GM19455 (cell line): Measurements from ENCODE around the gene GRAMD1B.
"Not testable (repeated sequence)": the region's sequence is repeated elsewhere in the genome, so short reads cannot be mapped to it uniquely, and the experiment has no call there.

Source experiments
- ATAC-seq: cut with Tn5 transposase; IDR thresholded peaks from one replicate; pipeline ENCODE4 v1.9.1; 2021; ENCODE audit not compliant: unreplicated experiment

Gene GRAMD1B

DNA sequence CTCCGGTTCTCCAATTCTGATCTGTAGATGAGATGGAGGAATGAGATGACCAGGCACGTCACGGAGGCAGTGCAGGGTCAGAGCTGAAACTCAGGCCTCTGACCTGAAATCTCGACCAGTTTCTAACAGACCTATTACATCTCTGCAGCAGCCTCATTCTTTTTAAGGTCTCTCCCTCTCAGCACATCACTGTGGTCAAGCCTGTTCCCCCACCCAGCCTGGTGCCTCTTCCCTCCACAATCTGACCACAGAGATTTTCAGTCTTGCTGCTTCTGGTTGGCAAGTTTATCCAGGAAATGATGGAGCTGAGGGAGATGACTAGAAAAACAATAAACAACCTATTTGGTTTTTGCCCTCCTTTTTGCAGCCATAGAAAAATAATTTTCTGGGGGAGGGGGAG is 9.5 kb downstream of the GRAMD1B start:
- ATAC-seq, result no peak

GRCh38 chr11:123441161-123441560 is 11.1 kb downstream of the GRAMD1B start:
- ATAC-seq, result no peak

- ATAC-seq, result no peak
Observed at GRCh38 chr11:123443851-123444623, 14.0 kb downstream of the GRAMD1B start.

DNA sequence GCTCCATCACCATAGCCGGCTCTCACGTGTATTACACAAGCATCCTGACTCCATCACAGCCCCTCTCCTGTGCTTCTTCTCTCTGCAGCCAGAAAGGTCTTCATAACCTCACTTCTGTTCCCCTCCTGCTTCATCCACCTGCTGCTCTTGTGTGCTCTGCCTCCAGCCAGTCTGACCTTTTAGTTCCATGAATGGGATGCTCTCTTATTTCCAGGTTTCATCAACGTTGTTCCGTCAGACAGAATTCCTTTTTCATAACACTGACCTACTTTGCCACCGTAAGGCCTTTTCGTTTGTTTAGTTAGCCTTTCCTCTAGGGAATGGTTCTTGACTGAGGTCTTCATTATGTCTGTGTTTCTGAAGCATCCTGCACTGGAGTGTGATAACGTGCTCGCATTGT is 18.8 kb downstream of the GRAMD1B start:
- no peak for ATAC-seq

GRCh38 chr11:123449436-123449835 is 19.4 kb downstream of the GRAMD1B start:
- no peak for ATAC-seq

DNA sequence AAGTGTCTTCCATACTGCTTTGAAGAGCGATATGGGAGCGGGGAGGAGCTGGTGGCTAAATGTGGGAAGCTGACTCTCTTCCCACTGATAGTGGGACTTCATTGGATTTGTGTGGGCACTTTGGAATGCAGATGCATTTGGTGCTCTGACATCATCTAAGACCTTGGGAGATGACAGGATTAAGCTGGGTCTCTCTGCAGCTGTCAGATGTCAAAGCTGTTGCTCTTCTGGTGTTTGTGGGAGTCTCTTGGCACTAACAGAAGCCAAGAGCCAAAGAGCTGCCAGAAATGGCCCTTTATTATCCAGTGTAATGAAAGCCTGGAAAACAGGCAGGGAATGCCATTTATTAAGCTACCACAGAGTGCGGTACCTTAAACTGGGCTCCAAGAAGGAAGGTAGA is 20.6 kb downstream of the GRAMD1B start:
- no peak for ATAC-seq

DNA sequence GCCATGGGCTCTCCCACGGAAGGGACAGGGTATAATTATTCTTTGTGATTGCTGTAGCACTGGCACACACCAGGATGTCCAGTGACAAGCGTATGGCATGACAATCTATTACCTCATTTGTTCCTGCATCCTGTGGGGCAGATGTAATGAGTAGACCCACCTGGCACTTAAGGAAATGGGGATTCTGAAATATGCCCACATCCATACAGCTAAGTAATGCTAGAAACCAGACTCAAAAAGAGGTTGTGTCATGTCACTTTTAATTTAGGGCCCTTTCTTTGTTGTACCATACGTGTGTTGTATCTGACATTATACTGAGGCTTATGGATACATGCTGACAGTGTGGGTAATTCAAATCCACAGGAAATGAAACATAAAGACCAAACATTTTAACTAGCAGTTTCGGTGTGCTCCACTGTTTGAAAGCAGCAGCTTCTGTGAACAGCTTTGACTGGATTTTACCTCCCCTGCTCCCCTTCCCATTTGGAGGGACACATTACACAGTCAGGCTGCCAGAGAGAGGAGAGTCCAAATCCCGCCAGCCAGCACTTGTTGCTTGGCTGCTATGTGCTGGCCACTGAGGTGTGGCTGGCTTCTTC is 21.2 kb downstream of the GRAMD1B start:
- no peak for ATAC-seq

DNA sequence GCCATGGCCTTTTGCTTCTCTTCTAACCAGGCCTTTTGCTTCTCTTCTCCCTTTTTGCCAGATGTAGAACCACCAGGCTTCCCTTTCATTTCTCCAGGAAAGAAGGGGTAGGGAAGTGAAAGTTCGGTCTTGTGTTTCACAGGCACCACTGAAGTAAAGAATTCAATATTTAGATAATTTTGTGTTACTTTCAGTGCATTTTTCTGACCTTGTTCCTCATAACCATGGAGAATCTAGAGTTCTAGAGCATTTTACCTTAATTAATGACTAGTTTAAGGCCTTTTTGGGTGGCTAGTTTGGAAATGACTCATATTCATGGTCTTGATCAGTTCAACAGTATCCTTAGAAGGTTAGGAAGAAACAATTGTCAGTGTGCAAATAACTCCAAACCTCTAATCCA is 22.7 kb downstream of the GRAMD1B start:
- no peak for ATAC-seq

DNA sequence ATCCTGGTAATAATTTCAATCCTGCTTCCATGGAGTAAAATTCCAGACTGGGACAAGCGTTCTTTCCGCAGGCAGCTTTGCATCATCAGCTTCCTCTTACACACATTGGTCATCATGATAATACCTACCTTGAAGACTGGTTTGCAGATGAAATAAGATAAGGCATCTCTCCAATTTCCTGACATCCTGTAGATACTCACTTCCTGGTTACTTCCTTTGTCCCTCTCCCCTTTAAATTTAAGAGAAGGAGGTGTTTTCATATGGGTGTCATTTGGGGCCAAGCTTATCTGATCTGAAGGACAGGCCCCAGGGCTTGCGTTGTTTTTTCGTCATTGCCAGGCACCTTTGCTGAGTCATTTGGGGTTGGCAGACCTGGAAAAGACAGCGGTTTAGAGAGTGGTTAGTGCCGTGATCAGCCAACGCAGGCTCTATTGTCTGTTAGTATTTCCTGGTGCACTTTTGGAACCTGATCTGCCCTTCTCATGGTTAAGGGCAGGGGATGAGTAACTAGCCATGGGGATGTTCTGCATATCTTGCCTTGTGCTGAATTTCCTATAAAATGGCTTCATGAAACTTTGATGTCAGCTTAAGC is 24.1 kb downstream of the GRAMD1B start:
- no peak for ATAC-seq

- no peak for ATAC-seq
Observed at GRCh38 chr11:123454796-123455195, 24.7 kb downstream of the GRAMD1B start.

DNA sequence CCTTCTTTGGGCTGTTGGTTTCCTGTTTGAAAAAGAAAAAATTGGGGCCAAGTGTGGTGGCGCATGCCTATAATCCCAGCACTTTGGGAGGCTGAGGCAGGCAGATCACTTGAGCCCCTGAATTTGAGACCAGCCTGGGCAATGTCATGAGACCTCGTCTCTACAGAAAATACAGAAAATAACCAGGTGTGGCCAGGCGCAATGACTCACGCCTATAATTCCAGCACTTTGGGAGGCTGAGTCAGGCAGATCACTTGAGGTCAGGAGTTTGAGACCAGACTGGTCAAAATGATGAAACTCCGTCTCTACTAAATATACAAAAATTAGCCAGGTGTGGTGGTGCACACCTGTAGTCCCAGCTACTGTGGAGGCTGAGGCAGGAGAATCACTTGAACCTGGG is 26.4 kb downstream of the GRAMD1B start:
- ATAC-seq, result not testable (repeated sequence)

DNA sequence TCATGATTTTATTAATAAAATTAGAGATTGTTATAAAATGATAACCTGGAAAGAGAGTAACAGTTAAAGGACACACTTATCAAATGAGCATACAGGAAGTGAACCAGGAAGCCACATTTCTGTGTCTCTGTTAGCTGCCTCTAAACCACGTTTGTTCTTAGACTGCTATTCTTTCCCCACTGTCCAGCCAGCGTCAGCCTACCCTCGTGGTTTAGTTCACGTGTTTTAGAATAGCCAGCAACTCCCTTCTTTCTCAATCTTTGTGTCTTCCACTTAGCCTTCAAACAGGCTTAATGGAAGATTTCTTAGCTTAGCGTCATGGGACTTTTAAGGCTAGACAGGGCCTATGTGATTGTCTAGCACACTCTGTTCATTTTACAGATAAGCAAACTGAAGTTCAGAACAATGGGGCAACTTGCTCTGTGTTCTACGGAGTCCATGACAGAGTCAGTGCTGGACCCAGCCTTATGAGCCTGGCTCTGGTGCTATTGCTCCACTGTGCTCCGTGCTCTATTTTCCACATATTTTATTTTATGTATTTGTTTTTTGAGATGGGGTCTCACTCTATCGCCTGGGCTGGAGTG is 27.2 kb downstream of the GRAMD1B start:
- no peak for ATAC-seq

DNA sequence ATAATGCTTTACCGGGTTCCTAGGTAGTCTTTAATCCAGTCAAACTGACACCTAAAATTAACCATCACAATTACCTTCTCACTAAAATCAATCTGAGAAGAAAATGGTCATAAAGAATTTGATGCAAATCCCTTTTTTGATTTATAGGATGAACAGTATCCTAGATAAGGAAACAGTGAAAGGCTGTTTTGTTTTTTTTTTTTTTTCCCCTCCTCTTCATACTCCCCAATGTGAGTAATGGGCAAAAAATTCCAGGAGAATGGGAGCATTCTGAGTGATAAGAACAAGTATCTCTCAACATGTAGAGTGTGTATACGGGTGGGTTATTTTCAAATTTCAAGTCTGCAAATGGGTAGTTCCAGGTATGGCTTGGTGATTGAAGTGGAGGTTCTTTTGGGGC is 28.4 kb downstream of the GRAMD1B start:
- ATAC-seq, result no peak

GRCh38 chr11:123460012-123460700 is 30.1 kb downstream of the GRAMD1B start:
- ATAC-seq, result no peak

DNA sequence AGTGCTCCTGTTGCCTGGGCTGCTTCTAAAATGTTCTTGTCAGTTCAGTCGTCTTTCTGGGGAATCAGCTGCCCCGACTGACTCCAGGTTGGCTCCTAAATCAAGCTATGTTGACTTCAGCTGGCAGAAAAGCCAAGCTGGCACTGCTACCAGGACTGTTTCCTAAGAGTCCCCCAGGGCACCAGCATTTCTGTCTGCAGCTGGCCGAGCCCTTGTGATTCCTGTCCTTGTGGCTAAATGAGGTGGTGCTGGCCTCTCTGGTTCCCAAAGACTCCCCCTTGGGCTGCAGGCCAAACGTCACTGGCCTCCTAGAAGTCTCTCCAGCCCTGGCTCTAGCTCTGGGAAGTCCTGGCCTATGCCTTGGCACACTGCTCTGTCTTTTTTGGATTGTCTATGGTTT is 31.1 kb downstream of the GRAMD1B start:
- ATAC-seq, result no peak

GRCh38 chr11:123465667-123466066 is 35.6 kb downstream of the GRAMD1B start:
- not testable (repeated sequence) for ATAC-seq

DNA sequence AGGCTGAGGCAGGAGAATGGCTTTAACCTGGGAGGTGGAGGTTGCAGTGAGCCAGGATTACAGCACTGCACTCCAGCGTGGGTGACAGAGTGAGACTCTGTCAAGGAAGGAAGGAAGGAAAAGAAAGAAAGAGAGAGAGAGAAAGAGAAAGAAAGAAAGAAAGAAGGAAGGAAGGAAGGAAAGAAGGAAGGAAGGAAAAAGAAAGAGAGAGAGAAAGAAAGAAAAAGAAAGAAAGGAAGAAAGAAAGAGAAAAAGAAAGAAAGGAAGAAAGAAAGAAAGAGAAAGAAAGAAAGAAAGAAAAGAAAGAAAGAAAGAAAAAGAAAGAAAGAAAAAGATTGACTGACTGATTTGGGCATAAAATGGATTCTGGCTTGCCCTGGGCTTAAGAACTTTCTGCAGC is 36.1 kb downstream of the GRAMD1B start:
- ATAC-seq, result not testable (repeated sequence)

- no peak for ATAC-seq
Observed at GRCh38 chr11:123469089-123469488, 39.0 kb downstream of the GRAMD1B start.

DNA sequence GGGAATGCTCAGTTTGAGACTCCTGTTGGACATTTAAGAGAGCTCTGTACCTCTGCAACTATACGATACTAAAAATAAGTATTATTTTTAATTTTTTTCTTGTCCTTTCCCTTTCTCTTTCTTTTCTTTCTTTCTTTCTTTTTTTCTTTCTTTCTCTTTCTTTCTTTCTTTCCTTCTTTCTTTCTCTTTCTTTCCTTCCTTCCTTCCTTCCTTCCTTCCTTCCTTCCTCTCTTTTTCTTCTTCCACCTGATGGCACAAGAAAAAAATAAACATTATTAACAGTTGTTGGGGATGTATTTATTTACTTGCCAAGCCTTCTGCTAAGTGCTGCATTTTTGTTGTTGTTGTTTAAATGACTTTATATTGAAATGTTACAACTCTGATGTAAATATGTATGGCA is 39.5 kb downstream of the GRAMD1B start:
- ATAC-seq, result no peak

GRCh38 chr11:123470842-123471241 is 40.8 kb downstream of the GRAMD1B start:
- ATAC-seq, result no peak

DNA sequence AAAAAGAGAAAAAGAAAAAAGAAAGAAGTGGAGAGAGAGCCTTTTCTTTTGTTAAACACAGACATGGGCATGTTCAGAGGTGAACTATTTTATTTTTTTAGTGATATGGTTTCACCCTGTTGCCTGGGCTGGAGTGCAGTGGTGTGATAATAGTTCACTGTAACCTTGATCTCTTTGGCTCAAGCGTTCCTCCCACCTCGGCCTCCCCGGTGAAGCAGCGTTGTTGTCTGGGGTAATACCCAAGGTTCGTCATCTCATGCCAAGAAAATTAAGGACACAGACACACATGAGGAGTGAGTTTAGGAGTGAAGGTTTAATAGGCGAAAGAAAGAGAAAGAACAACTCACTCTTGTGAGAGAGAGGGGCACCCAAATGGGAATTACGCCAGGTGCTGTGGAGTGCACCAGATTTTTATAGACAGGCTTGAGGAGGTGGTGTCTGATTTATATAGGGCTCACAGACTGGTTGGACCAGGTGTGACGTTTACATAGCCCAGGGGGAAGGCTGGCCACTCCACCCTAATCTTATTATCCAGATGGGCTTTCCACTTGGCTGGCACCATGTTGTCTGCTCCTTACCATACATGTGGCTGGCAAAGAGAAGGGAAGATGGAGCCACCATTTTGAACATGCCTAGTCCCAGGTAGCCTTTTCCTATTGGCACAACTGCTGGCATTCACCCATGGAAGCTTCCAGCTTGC is 42.3 kb downstream of the GRAMD1B start:
- no peak for ATAC-seq
